B cell (primary cell): ENCODE results near the gene CCL7. TPM values are rescaled to one million over a fixed set of nuclear protein-coding genes. Genes with fewer than 3 reads are reported as not detected.

Experiments
- ATAC-seq: fragments of 200-7000 bp; cut with Tn5 transposase; one replicate; pipeline ENCODE4 v1.10.0; 2021; ENCODE audit warnings: low read depth, mild to moderate bottlenecking, moderate number of reproducible peaks, moderate library complexity
- CTCF ChIA-PET: fragments of 350-600 bp; sonication (Branson Sonifier 250); formaldehyde crosslinking; loops from one replicate; lab custom pipeline; 2021; ENCODE audit warnings: antibody characterized with exemption, inconsistent platforms; lab: Charles Lee
- POLR2A ChIA-PET: fragments of 350-600 bp; sonication (Branson Sonifier 250); formaldehyde crosslinking; loops from one replicate; lab custom pipeline; 2021; ENCODE audit warnings: antibody characterized with exemption; lab: Charles Lee
- DNase-seq: peaks from one replicate; pipeline ENCODE4 v3.0.0; 2013
- H2AFZ ChIP-seq: 2 replicates; pipeline ENCODE4 v1.6.1; 2012; ENCODE audit warnings: mild to moderate bottlenecking, low read depth, low read length; ENCODE audit not compliant: insufficient read depth, poor library complexity, severe bottlenecking
- H3K27ac ChIP-seq, 2 donors: 1 replicate in 1 of 2; 2 replicates in 1 of 2; pipeline ENCODE4 v1.5.1; 2012 to 2013; ENCODE audit warnings: low read length in 2 of 2, mild to moderate bottlenecking in 2 of 2, moderate library complexity in 1 of 2
- H3K27me3 ChIP-seq, 4 experiments: fragments of 200-600 bp in 1 of 4; sonication (generic) in 1 of 4; replicated peaks in 1 of 4; 1 replicate in 2 of 4; 2 replicates in 2 of 4; pipeline versions ENCODE4 v1.6.1 to v1.7.0; 2013 to 2016; ENCODE audit warnings: low read length in 3 of 4, mild to moderate bottlenecking in 2 of 4, mixed read lengths in 1 of 4, moderate library complexity in 1 of 4; ENCODE audit not compliant: insufficient read depth in 4 of 4, control insufficient read depth in 3 of 4; ENCODE audit errors: control extremely low read depth in 1 of 4
- H3K36me3 ChIP-seq, 2 experiments: replicated peaks in 1 of 2; 1 replicate in 1 of 2; 2 replicates in 1 of 2; pipeline versions ENCODE4 v1.6.1 to v1.7.1; 2013; ENCODE audit warnings: low read length in 1 of 2; ENCODE audit not compliant: insufficient read depth in 2 of 2, control insufficient read depth in 1 of 2; ENCODE audit errors: control extremely low read depth in 1 of 2, extremely low read depth in 1 of 2
- H3K4me1 ChIP-seq, 2 donors: fragments of 200-600 bp in 1 of 2; sonication (generic) in 1 of 2; 1 replicate in 1 of 2; 2 replicates in 1 of 2; pipeline versions ENCODE4 v1.5.1 to v1.6.1; 2013 to 2017; ENCODE audit warnings: low read length in 2 of 2; ENCODE audit not compliant: control insufficient read depth in 2 of 2, insufficient read depth in 2 of 2
- H3K4me2 ChIP-seq: replicated peaks from 2 replicates; pipeline ENCODE3; 2012; ENCODE audit warnings: mild to moderate bottlenecking, low read depth, low read length; ENCODE audit not compliant: poor library complexity, severe bottlenecking
- H3K4me3 ChIP-seq, 5 experiments: fragments of 200-600 bp in 1 of 5; sonication (generic) in 1 of 5; 1 replicate in 3 of 5; 2 replicates in 2 of 5; pipeline versions ENCODE4 v1.5.1 to v1.7.0; 2011 to 2016; ENCODE audit warnings: low read length in 4 of 5, mild to moderate bottlenecking in 4 of 5, low read depth in 2 of 5, control low read depth in 1 of 5, moderate library complexity in 1 of 5; ENCODE audit not compliant: insufficient read depth in 1 of 5; ENCODE audit errors: control extremely low read depth in 1 of 5, extremely low read depth in 1 of 5
- H3K79me2 ChIP-seq: fragments of 200-600 bp; sonication (generic); one replicate; pipeline ENCODE4 v1.6.0; 2016; ENCODE audit warnings: low read length; ENCODE audit not compliant: control insufficient read depth, insufficient read depth
- H3K9ac ChIP-seq: fragments of 200-600 bp; sonication (generic); 2 replicates; pipeline ENCODE4 v1.6.1; 2017; ENCODE audit warnings: mild to moderate bottlenecking, low read length, moderate library complexity
- H3K9me3 ChIP-seq, 3 donors: one replicate each; pipeline versions ENCODE4 v1.6.1 to v1.7.1; 2013; ENCODE audit warnings: low read length in 2 of 3; ENCODE audit not compliant: control insufficient read depth in 2 of 3, insufficient read depth in 1 of 3; ENCODE audit errors: control extremely low read depth in 1 of 3
- H4K20me1 ChIP-seq: 2 replicates; pipeline ENCODE4 v1.6.0; 2012; ENCODE audit warnings: mild to moderate bottlenecking, low read length; ENCODE audit not compliant: insufficient read depth, control insufficient read depth, poor library complexity, severe bottlenecking
- H3K27ac Mint-ChIP-seq: one replicate; pipeline ENCODE4 v1.8.0; 2021; ENCODE audit warnings: mixed read lengths
- H3K27me3 Mint-ChIP-seq: one replicate; pipeline ENCODE4 v1.8.0; 2021; ENCODE audit warnings: mixed read lengths
- H3K4me1 Mint-ChIP-seq: one replicate; pipeline ENCODE4 v1.8.0; 2021; ENCODE audit warnings: mixed read lengths
- H3K4me3 Mint-ChIP-seq: one replicate; pipeline ENCODE4 v1.8.0; 2021; ENCODE audit warnings: mixed read lengths
- H3K9me3 Mint-ChIP-seq: one replicate; pipeline ENCODE4 v1.8.0; 2022; ENCODE audit warnings: mixed read lengths; ENCODE audit not compliant: insufficient read depth
- EZH2 ChIP-seq: IDR thresholded peaks from 2 replicates; pipeline ENCODE4 v1.6.1; 2012; ENCODE audit warnings: borderline replicate concordance, low read depth, mild to moderate bottlenecking, moderate library complexity, low read length; ENCODE audit not compliant: insufficient read depth, poor library complexity, severe bottlenecking
- WGBS: methylation state at CpG from one replicate; pipeline ENCODE4 v1.1.5; 2013; ENCODE audit warnings: missing lambda C conversion rate; ENCODE audit not compliant: insufficient coverage; 5-methylcytosine and 5-hydroxymethylcytosine counted together
- intact Hi-C: fragments of 100-400 bp; cut with micrococcal nuclease; formaldehyde crosslinking; loops from one replicate; pipeline ENCODE4 v1.10.0; 2022
- polyA plus RNA-seq: library from polyadenylated mRNA; depleted of rRNA; stranded (reverse); fragments of >200 nt; gene quantifications from 2 replicates; pipeline ENCODE4 v1.2.3, GENCODE V29; 2012
- total RNA-seq, 2 donors: library from RNA; stranded (reverse); fragments of 120-200 nt in 1 of 2; gene quantifications; 1 replicate in 1 of 2; 2 replicates in 1 of 2; pipeline versions ENCODE4 v1.2.3 to v1.2.4, GENCODE V29; 2013 to 2022
- TF ChIP-seq, protein P1 (sequence below): fragments of 200-600 bp; IDR thresholded peaks from one replicate; pipeline ENCODE4 v1.8.0; 2022; ENCODE audit warnings: antibody characterized with exemption, mild to moderate bottlenecking

The CCL7 gene
- total and polyA plus RNA-seq, 2 donors (not counting 1 experiment from before 2014, with no cell fraction given), result not detected

DNA sequence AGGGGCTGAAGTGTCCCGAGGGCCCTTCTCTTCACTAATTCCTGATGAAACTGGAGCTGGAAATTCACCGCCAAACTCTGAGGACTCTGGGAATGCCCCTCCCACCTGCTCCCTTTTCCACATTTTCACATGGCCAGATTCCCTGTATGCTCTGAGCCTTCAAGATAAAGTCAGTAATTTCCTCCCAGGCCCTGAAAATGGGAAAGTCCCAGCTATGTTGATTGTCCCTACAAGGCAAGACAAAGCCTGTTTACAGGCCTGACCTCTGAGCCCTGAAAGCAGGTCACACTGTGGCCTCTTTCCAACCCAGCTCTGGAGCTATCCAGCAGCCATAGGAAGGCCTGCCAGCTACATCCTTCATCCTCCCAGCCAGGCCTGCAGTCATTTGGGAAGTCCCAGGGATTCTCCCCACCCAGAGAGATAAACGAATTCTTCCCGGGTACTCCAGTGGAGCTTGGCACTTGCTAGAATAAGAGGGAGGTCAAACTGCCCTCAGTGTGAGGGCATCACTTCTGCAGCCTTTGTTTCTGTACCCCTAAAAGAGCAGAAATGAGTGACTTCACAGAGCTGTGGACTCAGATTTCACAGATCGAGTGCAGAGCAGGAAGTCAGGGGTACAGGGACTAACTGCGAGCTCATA, 34.5 kb upstream of the CCL7 start:
- H3K9me3 ChIP-seq, result no peaks in the 10 kb centered on the region
- no peaks in the 10 kb centered on the region for H3K79me2 ChIP-seq
- TF ChIP-seq EZH2, result no peak
- TF ChIP-seq, protein P1, sequence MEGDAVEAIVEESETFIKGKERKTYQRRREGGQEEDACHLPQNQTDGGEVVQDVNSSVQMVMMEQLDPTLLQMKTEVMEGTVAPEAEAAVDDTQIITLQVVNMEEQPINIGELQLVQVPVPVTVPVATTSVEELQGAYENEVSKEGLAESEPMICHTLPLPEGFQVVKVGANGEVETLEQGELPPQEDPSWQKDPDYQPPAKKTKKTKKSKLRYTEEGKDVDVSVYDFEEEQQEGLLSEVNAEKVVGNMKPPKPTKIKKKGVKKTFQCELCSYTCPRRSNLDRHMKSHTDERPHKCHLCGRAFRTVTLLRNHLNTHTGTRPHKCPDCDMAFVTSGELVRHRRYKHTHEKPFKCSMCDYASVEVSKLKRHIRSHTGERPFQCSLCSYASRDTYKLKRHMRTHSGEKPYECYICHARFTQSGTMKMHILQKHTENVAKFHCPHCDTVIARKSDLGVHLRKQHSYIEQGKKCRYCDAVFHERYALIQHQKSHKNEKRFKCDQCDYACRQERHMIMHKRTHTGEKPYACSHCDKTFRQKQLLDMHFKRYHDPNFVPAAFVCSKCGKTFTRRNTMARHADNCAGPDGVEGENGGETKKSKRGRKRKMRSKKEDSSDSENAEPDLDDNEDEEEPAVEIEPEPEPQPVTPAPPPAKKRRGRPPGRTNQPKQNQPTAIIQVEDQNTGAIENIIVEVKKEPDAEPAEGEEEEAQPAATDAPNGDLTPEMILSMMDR, result no peak
- Mint-ChIP-seq H3K27me3 (peaks cover 16% of the 10 kb centered on the region), H3K9me3 (no peaks in the 10 kb centered on the region), H3K4me3 (no peak overlapping the region), H3K27ac (no peak overlapping the region), H3K4me1 (peaks cover 19% of the 10 kb centered on the region)
- peaks cover 6 to 11% of the 10 kb centered on the region in 2 donors for H3K4me1 ChIP-seq
- H2AFZ ChIP-seq, result no peak overlapping the region
- ATAC-seq (no peak), DNase-seq (no peak)
- H3K4me2 ChIP-seq, result no peak overlapping the region
- no peak overlapping the region for H3K9ac ChIP-seq
- WGBS, result 77% methylated on average over 6 of the region's 6 CpGs
- H4K20me1 ChIP-seq, result no peaks in the 10 kb centered on the region
- no peaks in the 10 kb centered on the region for H3K36me3 ChIP-seq
- intact Hi-C loops, result no loop called here
- ChIA-PET POLR2A (no interaction called here), CTCF (no interaction called here)
- H3K27ac ChIP-seq, result no peak overlapping the region
- H3K4me3 ChIP-seq, result no peak overlapping the region
- peaks cover 0 to 4% (median under 1%) of the 10 kb centered on the region in 4 experiments for H3K27me3 ChIP-seq

DNA sequence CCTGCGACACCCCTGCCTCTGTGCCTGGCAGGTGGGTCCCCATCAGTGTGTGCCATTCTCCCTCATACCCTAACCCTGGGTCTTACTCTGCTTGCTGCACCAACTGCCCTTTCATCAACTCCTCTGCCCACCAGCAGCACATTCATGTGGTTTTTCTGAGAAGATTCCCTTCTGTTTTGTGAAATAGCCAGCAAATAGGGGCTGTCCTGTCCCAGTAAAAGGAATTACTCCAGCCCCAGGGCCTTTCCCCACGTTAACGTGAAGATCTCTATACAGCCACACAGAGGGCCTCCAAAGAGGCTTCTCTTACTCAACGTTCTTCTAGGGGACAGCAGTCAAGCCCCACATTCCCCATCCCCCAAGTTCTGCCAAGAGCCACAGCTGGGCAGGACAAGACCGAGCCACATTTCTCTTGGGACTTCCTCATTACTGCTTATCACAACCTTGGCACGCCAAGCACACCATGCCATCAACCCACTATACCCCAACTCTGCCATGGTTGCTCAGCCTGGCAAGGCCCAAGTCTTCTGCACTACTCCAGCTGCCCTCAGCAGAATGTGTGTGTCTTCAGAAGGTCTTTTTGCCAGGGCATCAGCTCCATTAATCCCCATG, 33.6 kb upstream of the CCL7 start:
- Histone ChIP-seq H3K9me3 (no peaks in the 10 kb centered on the region), H2AFZ (no peak overlapping the region), H3K27me3 (peaks cover 0 to 4% (median under 1%) of the 10 kb centered on the region in 4 experiments), H3K36me3 (no peaks in the 10 kb centered on the region), H3K79me2 (no peaks in the 10 kb centered on the region), H3K27ac (no peak overlapping the region), H3K4me3 (no peak overlapping the region), H3K4me1 (peaks cover 6 to 16% of the 10 kb centered on the region in 2 donors), H3K9ac (no peak overlapping the region), H4K20me1 (no peaks in the 10 kb centered on the region), H3K4me2 (no peak overlapping the region)
- no peak for TF ChIP-seq EZH2
- TF ChIP-seq, protein P1, result no peak
- ATAC-seq (no peak), DNase-seq (no peak)
- peaks cover 8% of the 10 kb centered on the region for H3K27me3 Mint-ChIP-seq
- H3K4me3 Mint-ChIP-seq, result no peak overlapping the region
- H3K27ac Mint-ChIP-seq, result peak overlapping the region; percentile 5
- intact Hi-C loops, result no loop called here
- 53% methylated on average over 6 of the region's 6 CpGs for whole genome bisulfite sequencing
- H3K9me3 Mint-ChIP-seq, result no peaks in the 10 kb centered on the region
- POLR2A ChIA-PET, result no interaction called here
- CTCF ChIA-PET, result no interaction called here
- peaks cover 23% of the 10 kb centered on the region for H3K4me1 Mint-ChIP-seq
